Measurements from ENCODE around the gene PEX7. TPM values are rescaled to one million over a fixed set of nuclear protein-coding genes. Genes with fewer than 3 reads are reported as not detected.

Gene PEX7
- total RNA-seq, 1 donor from 2014 or later, result 5.2 TPM

DNA sequence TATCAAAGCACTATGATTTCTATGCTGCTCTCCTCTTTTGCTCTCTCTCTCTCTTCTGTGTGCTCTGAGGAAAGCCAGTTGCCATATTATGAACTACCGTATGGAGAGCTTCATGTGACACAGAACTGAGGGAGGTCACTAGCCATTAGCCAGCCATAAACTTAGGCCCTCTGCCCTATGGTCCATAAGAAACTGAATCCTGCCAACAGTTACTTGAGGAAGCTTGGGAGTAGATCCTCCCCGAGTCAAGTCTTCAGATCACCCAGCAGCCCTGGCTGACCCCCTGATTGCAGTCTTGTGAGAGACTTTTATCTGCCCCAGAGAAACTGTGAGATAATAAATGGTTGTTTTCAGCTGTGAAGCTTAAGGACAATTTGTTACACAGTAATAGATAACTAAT lies 5.7 kb upstream of the PEX7 start:
- Mint-ChIP-seq H3K27ac (ENCODE audit: unreplicated experiment) (no peak overlapping the region), H3K27me3 (ENCODE audit: unreplicated experiment) (peaks cover 23% of the 10 kb centered on the region), H3K4me1 (ENCODE audit: unreplicated experiment) (no peaks in the 10 kb centered on the region), H3K36me3 (ENCODE audit: unreplicated experiment) (no peaks in the 10 kb centered on the region), H3K4me3 (ENCODE audit: unreplicated experiment) (no peak overlapping the region), H3K9me3 (ENCODE audit: unreplicated experiment) (no peaks in the 10 kb centered on the region)
- TF ChIP-seq CTCF (IDR thresholded peaks at IDR 0.05), result no peak
- no peak for DNase-seq (ENCODE audit: extremely low spot score, unreplicated experiment)

DNA sequence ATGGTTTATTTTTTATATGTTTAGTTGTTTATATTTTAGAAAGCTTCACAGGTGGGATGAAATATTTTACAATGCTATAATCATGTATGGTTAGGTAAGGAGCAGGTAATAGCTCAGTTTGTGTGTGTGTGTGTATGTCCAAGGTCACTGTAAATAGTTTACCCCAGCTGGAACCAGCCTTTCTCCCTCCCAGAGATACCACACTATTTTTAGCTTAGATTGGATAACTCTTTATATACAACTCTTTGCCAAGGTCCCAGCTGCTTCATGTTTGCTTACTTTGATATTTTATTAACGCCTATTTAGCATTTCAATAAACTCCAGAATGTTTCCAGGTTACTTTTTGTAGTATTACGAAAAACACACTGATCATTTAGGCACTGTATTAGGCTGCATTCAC lies 1.8 kb upstream of the PEX7 start:
- no peak overlapping the region for H3K27ac Mint-ChIP-seq (ENCODE audit: unreplicated experiment)
- no peaks in the 10 kb centered on the region for H3K36me3 Mint-ChIP-seq (ENCODE audit: unreplicated experiment)
- H3K4me1 Mint-ChIP-seq (ENCODE audit: unreplicated experiment), result peaks cover 8% of the 10 kb centered on the region
- no peaks in the 10 kb centered on the region for H3K9me3 Mint-ChIP-seq (ENCODE audit: unreplicated experiment)
- DNase-seq (ENCODE audit: extremely low spot score, unreplicated experiment), result no peak
- TF ChIP-seq CTCF (IDR thresholded peaks at IDR 0.05), result no peak
- H3K4me3 Mint-ChIP-seq (ENCODE audit: unreplicated experiment), result no peak overlapping the region
- H3K27me3 Mint-ChIP-seq (ENCODE audit: unreplicated experiment), result peaks cover 22% of the 10 kb centered on the region

- Mint-ChIP-seq H3K9me3 (ENCODE audit: unreplicated experiment) (no peaks in the 10 kb centered on the region), H3K27ac (ENCODE audit: unreplicated experiment) (peak overlapping the region; percentile 87), H3K27me3 (ENCODE audit: unreplicated experiment) (peaks cover 14% of the 10 kb centered on the region), H3K4me1 (ENCODE audit: unreplicated experiment) (peaks cover 8% of the 10 kb centered on the region), H3K4me3 (ENCODE audit: unreplicated experiment) (peak overlapping the region; percentile 90), H3K36me3 (ENCODE audit: unreplicated experiment) (peaks cover 11% of the 10 kb centered on the region)
- no peak for TF ChIP-seq CTCF (IDR thresholded peaks at IDR 0.05)
- no peak for DNase-seq (ENCODE audit: extremely low spot score, unreplicated experiment)
Measured at GRCh38 chr6:136822046-136822375, 381 bp upstream of the PEX7 start.

DNA sequence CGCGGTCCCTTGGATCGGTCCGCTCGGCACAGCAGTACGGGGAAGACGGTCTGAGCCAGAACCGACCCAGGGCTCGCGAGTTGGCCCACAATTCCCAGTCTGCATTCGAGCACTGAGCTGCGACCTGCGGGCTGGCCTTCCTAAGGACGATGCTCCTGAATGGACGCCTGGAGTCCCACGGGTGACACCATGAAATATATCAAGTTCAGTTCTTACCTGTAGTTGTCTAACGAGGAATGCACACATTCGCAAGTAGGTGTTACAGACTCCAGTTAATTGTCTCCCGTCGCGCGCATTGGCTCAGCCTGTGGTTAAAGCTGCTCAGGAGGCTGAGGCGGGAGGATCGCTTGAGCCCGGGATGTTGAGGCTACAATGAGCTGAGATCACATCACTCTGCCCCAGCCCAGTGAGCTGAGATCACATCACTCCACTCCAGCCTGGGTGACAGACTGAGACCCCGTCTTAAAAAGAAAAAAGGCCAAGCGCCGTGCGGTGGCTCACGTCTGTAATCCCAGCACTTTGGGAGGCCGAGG lies 802 bp downstream of the PEX7 start:
- H3K9me3 Mint-ChIP-seq (ENCODE audit: unreplicated experiment), result no peaks in the 10 kb centered on the region
- no peak for TF ChIP-seq CTCF (IDR thresholded peaks at IDR 0.05)
- H3K4me1 Mint-ChIP-seq (ENCODE audit: unreplicated experiment), result peaks cover 8% of the 10 kb centered on the region
- H3K27ac Mint-ChIP-seq (ENCODE audit: unreplicated experiment), result peak overlapping the region; percentile 87
- peaks cover 12% of the 10 kb centered on the region for H3K36me3 Mint-ChIP-seq (ENCODE audit: unreplicated experiment)
- no peak for DNase-seq (ENCODE audit: extremely low spot score, unreplicated experiment)
- H3K4me3 Mint-ChIP-seq (ENCODE audit: unreplicated experiment), result peak overlapping the region; percentile 82
- H3K27me3 Mint-ChIP-seq (ENCODE audit: unreplicated experiment), result peaks cover 3% of the 10 kb centered on the region

DNA sequence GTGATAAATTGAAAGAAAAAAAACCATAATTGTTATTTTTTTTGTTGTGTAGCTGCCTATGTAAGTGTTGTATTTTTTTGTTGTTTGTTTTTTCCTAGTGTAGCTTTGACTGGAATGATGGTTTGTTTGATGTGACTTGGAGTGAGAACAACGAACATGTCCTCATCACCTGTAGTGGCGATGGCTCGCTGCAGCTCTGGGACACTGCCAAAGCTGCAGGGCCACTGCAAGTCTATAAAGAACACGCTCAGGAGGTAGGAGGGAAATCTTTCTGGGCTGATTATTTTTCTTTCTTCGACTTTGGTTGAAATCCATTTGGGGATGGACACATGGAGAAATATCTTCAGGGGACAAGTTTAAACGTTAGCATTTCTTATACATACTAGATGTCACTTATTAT lies 3.8 kb downstream of the PEX7 start:
- no peaks in the 10 kb centered on the region for H3K27me3 Mint-ChIP-seq (ENCODE audit: unreplicated experiment)
- no peak overlapping the region for H3K27ac Mint-ChIP-seq (ENCODE audit: unreplicated experiment)
- H3K36me3 Mint-ChIP-seq (ENCODE audit: unreplicated experiment), result peaks cover 31% of the 10 kb centered on the region
- H3K4me1 Mint-ChIP-seq (ENCODE audit: unreplicated experiment), result peaks cover 8% of the 10 kb centered on the region
- no peak for TF ChIP-seq CTCF (IDR thresholded peaks at IDR 0.05)
- no peak for DNase-seq (ENCODE audit: extremely low spot score, unreplicated experiment)
- no peaks in the 10 kb centered on the region for H3K9me3 Mint-ChIP-seq (ENCODE audit: unreplicated experiment)
- no peak overlapping the region for H3K4me3 Mint-ChIP-seq (ENCODE audit: unreplicated experiment)

All from osteocyte (in vitro differentiated cells).